HepG2 (cell line): ENCODE results near the gene SSBP2. TPM values are rescaled to one million over a fixed set of nuclear protein-coding genes. Genes with fewer than 3 reads are reported as not detected.

Experiments used
- CCAR2 ChIP-seq: fragments of 200-400 bp; formaldehyde crosslinking; optimal IDR thresholded peaks from 2 replicates; pipeline ENCODE3; 2018; ENCODE audit warnings: low read depth, mild to moderate bottlenecking, low read length, moderate library complexity
- ETV5 ChIP-seq: IDR thresholded peaks from 2 replicates; pipeline ENCODE4 v1.6.1; 2018; ENCODE audit warnings: missing biosample characterization, missing genetic modification reagents, inconsistent platforms, borderline replicate concordance
- FOXP1 ChIP-seq, 2 experiments: fragments of 450-650 bp in 1 of 2; IDR thresholded peaks; 2 replicates each; pipeline ENCODE4 v1.6.1; 2017 to 2018; ENCODE audit warnings: antibody characterized with exemption in 1 of 2
- GATAD1 ChIP-seq: IDR thresholded peaks from 2 replicates; pipeline ENCODE4 v1.6.1; 2016; ENCODE audit warnings: missing genetic modification reagents, missing compliant biosample characterization
- HNRNPK ChIP-seq: fragments of 200-400 bp; formaldehyde crosslinking; IDR thresholded peaks from 2 replicates; pipeline ENCODE4 v1.6.1; 2018; ENCODE audit warnings: low read length, low read depth, moderate library complexity, mild to moderate bottlenecking; ENCODE audit not compliant: poor library complexity, severe bottlenecking
- NBN ChIP-seq: fragments of 450-650 bp; conservative IDR thresholded peaks from 2 replicates; pipeline ENCODE4 v1.6.1; 2017
- NKX3-1 ChIP-seq: sonication (generic); formaldehyde crosslinking; IDR thresholded peaks from 2 replicates; pipeline ENCODE4 v1.5.0; 2020; ENCODE audit warnings: missing genetic modification reagents
- POLR2G ChIP-seq: fragments of 200-400 bp; formaldehyde crosslinking; IDR thresholded peaks from 2 replicates; pipeline ENCODE4 v1.6.1; 2018; ENCODE audit warnings: mild to moderate bottlenecking, low read depth, low read length, moderate library complexity
- PRMT3 ChIP-seq: sonication (generic); formaldehyde crosslinking; IDR thresholded peaks from 2 replicates; pipeline ENCODE4 v1.8.1; 2022; ENCODE audit warnings: low read depth, mild to moderate bottlenecking, moderate library complexity, missing genetic modification reagents, borderline replicate concordance
- RORA ChIP-seq: sonication (generic); formaldehyde crosslinking; IDR thresholded peaks from 2 replicates; pipeline ENCODE4 v1.5.0; 2020; ENCODE audit warnings: mild to moderate bottlenecking, missing genetic modification reagents, moderate library complexity
- STAT5B ChIP-seq: sonication (generic); formaldehyde crosslinking; IDR thresholded peaks from 2 replicates; pipeline ENCODE4 v1.4.0; 2020; ENCODE audit warnings: missing genetic modification reagents
- TEAD3 ChIP-seq: optimal IDR thresholded peaks from 2 replicates; pipeline ENCODE3; 2016; ENCODE audit warnings: borderline replicate concordance
- ZBTB46 ChIP-seq: sonication (generic); formaldehyde crosslinking; IDR thresholded peaks from 2 replicates; pipeline ENCODE4 v1.4.0; 2020; ENCODE audit warnings: mild to moderate bottlenecking, missing genetic modification reagents, borderline replicate concordance
- ZNF264 ChIP-seq: sonication (generic); formaldehyde crosslinking; IDR thresholded peaks from 2 replicates; pipeline ENCODE4 v1.4.0; 2020; ENCODE audit warnings: missing genetic modification reagents
- ZNF574 ChIP-seq: sonication (generic); formaldehyde crosslinking; IDR thresholded peaks from 2 replicates; pipeline ENCODE4 v1.4.0; 2020; ENCODE audit warnings: missing genetic modification reagents
- ZNF782 ChIP-seq: sonication (generic); formaldehyde crosslinking; IDR thresholded peaks from 2 replicates; pipeline ENCODE4 v1.4.0; 2020; ENCODE audit warnings: missing genetic modification reagents, mild to moderate bottlenecking, borderline replicate concordance
- ZSCAN12 ChIP-seq: sonication (generic); formaldehyde crosslinking; IDR thresholded peaks from 2 replicates; pipeline ENCODE4 v1.9.0; 2021; ENCODE audit warnings: mild to moderate bottlenecking, missing genetic modification reagents
- ZSCAN20 ChIP-seq: sonication (generic); formaldehyde crosslinking; IDR thresholded peaks from 2 replicates; pipeline ENCODE4 v1.4.0; 2020; ENCODE audit warnings: missing genetic modification reagents, mild to moderate bottlenecking, borderline replicate concordance
- polyA plus RNA-seq, 8 experiments: library from polyadenylated mRNA; depleted of rRNA in 3 of 8; stranded (reverse) in 7 of 8; unstranded in 1 of 8; fragments of >200 nt; fragmentation: Illumina TruSeq in 4 of 8; extraction: Trizol in 4 of 8; gene quantifications; 2 replicates each; pipeline versions ENCODE4 v1.2.1 to v1.2.3, GENCODE V29; 2011 to 2016; ENCODE audit warnings: low read depth in 4 of 8, missing spikeins in 1 of 8, mixed read lengths in 1 of 8; ENCODE audit not compliant: insufficient read depth in 1 of 8
- total RNA-seq, 5 experiments: library from RNA; depleted of rRNA; stranded (reverse); fragments of >200 nt; fragmentation: Illumina TruSeq; extraction: Trizol; gene quantifications; 2 replicates each; pipeline ENCODE4 v1.2.3, GENCODE V29; 2016; ENCODE audit warnings: low read depth in 1 of 5
- TF ChIP-seq, protein P1 (sequence below): sonication (generic); formaldehyde crosslinking; IDR thresholded peaks from 2 replicates; pipeline ENCODE4 v1.4.0; 2020; ENCODE audit warnings: mild to moderate bottlenecking, missing genetic modification reagents

Gene SSBP2
- total and polyA plus RNA-seq, 2 of the 13 experiments (the other 11 are each of a cell fraction or from before 2014, with no cell fraction given): 0.16 TPM; not detected in 1

DNA sequence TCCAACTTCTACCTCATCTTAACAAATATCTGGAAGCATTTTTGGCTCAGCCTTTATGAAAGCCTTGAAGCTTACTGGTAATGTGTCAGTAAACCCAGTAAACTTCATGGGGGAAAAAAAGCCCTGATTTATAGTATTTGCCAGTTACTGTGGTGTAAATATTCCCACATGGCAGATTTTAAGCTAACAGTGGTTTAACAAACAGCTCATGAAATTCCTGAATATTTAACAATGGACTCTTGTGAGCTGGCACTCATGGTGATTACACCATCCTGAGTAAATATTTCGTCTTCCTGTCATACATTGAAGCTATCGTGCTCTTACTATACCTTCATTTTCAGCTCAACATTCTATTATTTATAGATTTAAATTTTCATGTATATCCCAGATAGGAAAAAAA is 300.0 kb downstream of the SSBP2 start (continued):
- TF ChIP-seq ZNF574 (CRISPR knock-in tag) (no peak), ZNF264 (no peak), ZBTB46 (CRISPR knock-in tag) (no peak), FOXP1 (IDR thresholded peaks at IDR 0.05) (no peak), FOXP1 (CRISPR knock-in tag; IDR thresholded peaks at IDR 0.05) (peak; percentile 51), ZSCAN12 (no peak), RORA (CRISPR knock-in tag) (no peak), ETV5 (CRISPR knock-in tag) (peak; percentile 68; the same call in 1 of the 2 replicates), TEAD3 (CRISPR knock-in tag) (no peak), POLR2G (no peak), STAT5B (CRISPR knock-in tag) (no peak), ZNF782 (no peak), ZSCAN20 (CRISPR knock-in tag) (no peak), PRMT3 (CRISPR knock-in tag) (no peak), NBN (no peak), CCAR2 (no peak), NKX3-1 (CRISPR knock-in tag) (no peak), HNRNPK (no peak), GATAD1 (CRISPR knock-in tag) (no peak)
- TF ChIP-seq, protein P1, sequence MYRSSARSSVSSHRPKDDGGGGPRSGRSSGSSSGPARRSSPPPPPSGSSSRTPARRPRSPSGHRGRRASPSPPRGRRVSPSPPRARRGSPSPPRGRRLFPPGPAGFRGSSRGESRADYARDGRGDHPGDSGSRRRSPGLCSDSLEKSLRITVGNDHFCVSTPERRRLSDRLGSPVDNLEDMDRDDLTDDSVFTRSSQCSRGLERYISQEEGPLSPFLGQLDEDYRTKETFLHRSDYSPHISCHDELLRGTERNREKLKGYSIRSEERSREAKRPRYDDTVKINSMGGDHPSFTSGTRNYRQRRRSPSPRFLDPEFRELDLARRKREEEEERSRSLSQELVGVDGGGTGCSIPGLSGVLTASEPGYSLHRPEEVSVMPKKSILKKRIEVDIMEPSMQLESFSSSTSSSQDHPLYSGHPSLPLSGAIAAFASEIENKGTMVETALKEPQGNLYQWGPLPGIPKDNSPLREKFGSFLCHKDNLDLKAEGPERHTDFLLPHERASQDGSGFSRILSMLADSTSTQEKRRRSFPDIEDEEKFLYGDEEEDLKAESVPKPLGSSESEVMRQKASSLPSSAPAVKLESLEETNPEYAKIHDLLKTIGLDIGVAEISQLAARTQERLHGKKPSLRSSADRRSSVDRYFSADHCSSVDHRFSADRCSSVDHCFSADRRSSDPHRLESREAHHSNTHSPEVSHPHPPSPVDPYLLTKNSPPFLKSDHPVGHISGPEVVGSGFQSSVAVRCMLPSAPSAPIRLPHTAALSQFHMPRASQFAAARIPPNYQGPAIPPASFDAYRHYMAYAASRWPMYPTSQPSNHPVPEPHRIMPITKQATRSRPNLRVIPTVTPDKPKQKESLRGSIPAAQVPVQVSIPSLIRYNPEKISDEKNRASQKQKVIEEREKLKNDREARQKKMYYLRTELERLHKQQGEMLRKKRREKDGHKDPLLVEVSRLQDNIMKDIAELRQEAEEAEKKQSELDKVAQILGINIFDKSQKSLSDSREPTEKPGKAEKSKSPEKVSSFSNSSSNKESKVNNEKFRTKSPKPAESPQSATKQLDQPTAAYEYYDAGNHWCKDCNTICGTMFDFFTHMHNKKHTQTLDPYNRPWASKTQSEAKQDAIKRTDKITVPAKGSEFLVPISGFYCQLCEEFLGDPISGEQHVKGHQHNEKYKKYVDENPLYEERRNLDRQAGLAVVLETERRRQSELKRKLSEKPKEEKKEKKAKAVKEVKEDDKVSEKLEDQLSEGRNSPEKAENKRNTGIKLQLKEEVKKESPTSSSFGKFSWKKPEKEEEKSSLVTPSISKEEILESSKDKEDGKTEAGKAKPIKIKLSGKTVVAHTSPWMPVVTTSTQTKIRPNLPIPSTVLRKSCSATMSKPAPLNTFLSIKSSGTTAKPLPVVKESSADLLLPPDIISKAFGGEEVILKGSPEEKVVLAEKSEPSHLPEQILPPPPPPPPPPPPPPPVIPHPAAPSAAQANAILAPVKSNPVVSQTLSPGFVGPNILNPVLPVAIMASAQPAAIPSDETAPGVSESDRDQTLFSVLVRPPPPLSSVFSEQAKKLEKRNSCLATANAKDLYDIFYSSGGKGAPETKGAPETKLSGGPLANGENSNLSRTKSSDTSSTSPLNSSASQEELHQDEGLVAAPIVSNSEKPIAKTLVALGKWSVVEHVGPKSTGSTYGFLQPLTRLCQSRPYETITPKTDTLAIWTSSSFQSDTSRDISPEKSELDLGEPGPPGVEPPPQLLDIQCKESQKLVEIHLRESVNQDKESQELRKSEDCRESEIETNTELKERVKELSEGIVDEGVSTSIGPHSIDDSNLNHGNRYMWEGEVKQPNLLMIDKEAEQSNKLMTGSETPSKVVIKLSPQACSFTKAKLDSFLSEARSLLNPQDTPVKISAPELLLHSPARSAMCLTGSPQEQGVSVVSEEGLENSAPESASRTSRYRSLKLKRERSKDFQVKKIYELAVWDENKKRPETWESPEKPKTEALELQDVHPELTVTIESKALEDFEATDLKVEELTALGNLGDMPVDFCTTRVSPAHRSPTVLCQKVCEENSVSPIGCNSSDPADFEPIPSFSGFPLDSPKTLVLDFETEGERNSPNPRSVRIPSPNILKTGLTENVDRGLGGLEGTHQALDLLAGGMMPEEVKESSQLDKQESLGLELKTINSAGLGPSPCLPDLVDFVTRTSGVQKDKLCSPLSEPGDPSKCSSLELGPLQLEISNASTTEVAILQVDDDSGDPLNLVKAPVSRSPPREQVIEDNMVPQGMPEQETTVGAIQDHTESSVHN: no peak
